GM13976 (cell line): ENCODE results near the gene MT1H.
"Not testable (repeated sequence)": the region's sequence is repeated elsewhere in the genome, so short reads cannot be mapped to it uniquely, and the experiment has no call there.

Experiments
- DNase-seq: peaks from one replicate; pipeline ENCODE4 v3.0.0; 2012; ENCODE audit warnings: low spot score
- in situ Hi-C: fragments of 300-500 bp; cut with MboI; formaldehyde crosslinking; loops from one replicate; pipeline ENCODE4 v1.12.0; 2022; ENCODE audit warnings: low sequenced_read_pairs, mixed read lengths, inconsistent platforms; ENCODE audit not compliant: unreplicated experiment
- TF ChIP-seq, protein P1 (sequence below): IDR thresholded peaks from 2 replicates; pipeline ENCODE4 v1.5.1; 2012; ENCODE audit warnings: borderline replicate concordance, mild to moderate bottlenecking; ENCODE audit not compliant: insufficient read depth; ENCODE audit errors: extremely low read depth, missing control alignments, control extremely low read depth

Gene MT1H

DNA sequence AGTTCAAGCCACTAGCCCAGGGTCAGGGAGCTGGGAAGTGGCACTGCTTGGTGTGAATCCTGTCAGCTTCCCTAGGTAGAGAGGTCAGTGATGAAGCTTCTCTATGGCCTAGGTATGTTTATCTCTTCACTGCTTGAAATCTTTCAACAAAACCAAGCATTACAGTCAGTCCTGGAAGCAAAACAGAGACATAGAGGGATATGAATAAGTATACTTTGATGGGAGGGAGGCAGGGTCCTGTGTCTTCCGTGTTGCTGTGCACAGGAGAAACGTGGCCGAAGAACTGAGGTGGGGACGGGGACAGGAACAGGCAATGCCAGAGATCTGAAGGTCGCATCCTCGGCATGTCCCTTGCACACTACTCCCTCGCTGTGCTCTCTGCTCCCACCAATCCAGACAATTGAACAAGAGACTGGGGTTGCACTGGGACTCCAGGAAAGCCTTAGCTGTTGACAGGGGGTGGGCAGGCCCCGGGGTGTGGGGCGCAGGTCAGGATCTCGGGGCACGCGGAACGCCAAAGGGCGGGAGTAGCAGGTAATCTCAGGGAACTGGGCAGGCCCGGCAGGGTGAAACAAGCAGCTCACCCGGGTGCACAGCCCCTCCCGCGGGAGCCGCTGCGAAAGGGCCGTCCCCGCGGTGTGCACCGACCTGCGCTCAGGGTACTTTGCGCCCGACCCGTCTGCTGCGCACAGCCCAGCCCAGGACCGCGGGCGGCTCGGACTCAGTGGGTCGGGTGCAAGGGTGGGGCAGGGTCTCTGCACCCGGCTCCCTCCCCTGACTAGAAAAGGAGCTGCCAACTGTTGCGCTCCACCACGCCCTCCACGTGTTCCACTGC lies at the start of gene MT1H:
Gene MT1H, plus strand, starts transcription at position 810 of the 835 bp plus-strand sequence. CDS start 71 bp downstream, outside the sequence.
- no peak for DNase-seq
- TF ChIP-seq, protein P1, sequence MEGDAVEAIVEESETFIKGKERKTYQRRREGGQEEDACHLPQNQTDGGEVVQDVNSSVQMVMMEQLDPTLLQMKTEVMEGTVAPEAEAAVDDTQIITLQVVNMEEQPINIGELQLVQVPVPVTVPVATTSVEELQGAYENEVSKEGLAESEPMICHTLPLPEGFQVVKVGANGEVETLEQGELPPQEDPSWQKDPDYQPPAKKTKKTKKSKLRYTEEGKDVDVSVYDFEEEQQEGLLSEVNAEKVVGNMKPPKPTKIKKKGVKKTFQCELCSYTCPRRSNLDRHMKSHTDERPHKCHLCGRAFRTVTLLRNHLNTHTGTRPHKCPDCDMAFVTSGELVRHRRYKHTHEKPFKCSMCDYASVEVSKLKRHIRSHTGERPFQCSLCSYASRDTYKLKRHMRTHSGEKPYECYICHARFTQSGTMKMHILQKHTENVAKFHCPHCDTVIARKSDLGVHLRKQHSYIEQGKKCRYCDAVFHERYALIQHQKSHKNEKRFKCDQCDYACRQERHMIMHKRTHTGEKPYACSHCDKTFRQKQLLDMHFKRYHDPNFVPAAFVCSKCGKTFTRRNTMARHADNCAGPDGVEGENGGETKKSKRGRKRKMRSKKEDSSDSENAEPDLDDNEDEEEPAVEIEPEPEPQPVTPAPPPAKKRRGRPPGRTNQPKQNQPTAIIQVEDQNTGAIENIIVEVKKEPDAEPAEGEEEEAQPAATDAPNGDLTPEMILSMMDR: no peak
- in situ Hi-C loops: no loop called here

DNA sequence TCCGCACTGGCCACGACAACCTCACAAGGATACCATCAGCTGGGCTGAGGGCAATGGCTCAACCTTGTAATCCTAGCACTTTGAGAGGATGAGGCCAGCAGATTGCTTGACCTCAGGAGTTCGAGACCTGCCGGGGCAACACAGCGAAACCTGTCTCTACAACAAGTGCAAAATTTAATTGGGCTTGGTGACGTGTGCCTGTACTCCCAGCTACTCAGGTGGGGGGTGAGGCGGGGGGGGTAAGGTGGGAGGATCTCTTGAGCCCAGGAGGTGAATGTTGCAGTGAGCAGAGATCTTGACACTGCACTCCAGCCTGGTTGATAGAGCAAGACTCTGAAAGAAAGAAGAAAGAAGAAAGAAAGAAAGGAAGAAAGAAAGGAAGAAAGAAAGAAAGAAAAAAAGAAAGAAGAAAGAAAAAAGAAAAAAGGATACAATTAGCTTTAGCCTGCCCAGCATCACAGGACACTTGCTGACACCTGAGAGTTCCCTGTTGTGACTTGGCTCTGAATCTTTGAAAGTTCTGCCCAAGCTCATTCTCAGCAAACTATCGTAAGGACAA lies 49.2 kb upstream of the MT1H start:
- in situ Hi-C loops: no loop called here
- DNase-seq: no peak
- TF ChIP-seq, protein P1: no peak

DNA sequence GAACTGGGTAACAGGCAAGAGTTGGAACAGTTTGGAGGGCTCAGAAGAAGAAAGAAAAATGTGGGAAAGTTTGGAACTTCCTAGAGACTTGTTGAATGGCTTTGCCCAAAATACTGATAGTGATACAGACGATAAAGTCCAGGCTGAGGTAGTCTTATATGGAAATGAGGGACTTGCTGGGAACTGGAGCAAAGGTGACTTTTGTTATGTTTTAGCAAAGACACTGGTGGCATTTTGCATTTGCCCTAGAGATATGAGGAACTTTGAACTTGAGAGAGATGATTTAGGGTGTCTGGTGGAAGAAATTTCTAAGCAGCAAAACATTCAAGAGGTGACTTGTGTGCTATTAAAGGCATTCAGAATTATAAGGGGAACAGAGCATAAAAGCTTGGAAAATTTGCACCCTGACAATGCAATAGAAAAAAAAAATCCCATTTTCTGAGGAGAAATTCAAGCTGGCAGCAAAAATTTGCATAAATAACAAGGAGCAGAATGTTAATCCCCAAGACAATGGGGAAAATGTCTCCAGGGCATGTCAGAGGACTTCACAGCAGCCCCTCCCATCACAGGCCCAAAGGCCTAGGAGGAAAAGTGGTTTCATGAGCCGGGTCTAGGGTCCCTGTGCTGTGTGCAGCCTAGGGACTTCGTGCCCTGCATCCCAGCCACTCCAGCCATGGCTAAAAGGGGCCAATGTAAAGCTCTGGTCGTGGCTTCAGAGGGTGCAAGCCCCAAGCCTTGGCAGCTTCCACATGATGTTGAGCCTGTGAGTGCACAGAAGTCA lies 47.8 kb upstream of the MT1H start:
- in situ Hi-C loops, DNase-seq: not testable (repeated sequence)

DNA sequence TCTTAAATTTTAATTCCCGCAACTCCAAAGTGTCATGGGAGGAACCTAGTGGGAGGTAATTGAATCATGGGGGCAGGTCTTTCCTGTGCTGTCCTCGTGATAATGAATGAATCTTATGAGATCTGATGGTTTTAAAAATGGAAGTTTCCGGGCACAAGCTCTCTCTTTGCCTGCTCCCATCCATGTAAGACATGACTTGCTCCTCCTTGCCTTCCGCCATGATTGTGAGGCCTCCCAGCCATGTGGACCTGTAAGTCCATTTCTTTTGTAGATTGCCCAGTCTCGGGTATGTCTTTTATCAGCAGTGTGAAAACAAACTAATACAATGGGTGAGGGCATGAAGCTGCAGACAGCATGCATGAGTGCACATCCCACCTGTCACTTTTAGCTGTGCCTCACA lies 46.4 kb upstream of the MT1H start:
- DNase-seq, in situ Hi-C loops: not testable (repeated sequence)

- TF ChIP-seq, protein P1: no peak
- DNase-seq: no peak
- in situ Hi-C loops: no loop called here
Observed at GRCh38 chr16:56623637-56624036, 46.0 kb upstream of the MT1H start.

DNA sequence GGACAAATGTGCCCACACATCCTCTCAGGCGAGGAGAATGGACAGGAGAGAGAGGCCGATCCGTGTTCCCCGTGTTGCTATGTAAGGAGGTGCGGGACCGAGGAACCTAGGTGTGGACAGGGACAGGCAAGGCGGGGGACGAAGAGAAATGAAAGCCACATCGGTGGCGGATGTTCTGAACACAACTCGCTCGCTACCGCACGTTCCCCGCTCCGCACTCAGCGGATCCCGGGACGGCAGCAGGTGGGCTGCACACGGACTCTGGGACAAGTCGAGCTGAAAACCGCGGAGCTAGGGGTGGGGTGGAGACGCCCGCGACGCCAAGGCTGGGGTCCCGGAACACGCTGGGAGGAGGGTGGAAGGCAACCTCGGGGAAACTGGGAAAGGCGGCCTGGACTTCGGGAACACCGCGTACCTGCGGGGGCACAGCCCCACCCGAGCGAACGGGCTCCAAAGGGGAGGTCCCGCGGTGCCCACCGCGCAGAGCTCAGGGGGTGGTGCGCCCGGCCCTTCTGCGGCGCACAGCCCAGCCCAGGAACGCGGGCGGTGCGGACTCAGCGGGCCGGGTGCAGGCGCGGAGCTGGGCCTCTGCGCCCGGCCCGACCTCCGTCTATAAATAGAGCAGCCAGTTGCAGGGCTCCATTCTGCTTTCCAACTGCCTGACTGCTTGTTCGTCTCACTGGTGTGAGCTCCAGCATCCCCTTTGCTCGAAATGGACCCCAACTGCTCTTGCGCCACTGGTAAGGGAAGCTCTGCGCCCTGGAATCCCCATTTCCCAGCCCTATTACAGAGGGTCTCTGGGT lies 44.3 kb upstream of the MT1H start, which contains the start of gene MT1E:
Gene MT1E, plus strand, starts transcription at position 642 of the 803 bp plus-strand sequence. Its CDS starts 71 bp downstream, at position 713.
- no peak for DNase-seq
- TF ChIP-seq, protein P1: no peak
- in situ Hi-C loops: no loop called here

DNA sequence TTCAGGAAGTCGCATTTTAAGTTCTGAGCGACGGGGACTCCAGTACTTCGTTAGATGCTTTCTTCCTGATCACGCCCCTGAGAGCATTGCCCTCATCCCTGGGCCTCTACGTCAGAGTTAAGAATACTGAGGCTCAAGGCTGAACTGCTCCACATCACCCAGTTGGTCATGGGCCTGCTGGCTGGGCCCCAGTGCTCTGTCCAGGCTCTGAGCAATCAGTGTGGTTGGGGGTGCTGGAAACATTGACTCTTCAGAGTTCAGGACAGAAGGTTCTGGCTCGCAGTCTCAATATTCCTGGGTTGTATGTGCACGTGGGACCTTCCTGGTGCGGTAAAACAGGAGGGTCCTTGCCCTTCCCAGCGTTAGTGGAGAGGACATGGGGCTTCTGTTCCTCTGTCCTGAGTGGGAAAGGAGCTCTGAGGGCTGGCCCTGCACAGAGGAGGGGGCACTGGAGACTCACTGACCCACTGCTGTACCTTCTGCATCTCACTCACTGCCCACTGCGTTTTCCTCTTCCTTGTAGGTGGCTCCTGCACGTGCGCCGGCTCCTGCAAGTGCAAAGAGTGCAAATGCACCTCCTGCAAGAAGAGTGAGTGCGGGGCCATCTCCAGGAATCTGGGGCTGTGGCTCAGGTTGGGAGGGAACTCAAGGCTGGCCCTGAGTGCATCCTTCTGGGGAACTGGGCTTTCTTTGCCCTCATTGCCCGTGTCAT lies 43.5 kb upstream of the MT1H start:
- in situ Hi-C loops: no loop called here
- TF ChIP-seq, protein P1: no peak
- DNase-seq: no peak
